Uterus (tissue), 2 donors: Measurements from ENCODE around the gene TOR3A.

Experiments used
- POLR2A ChIP-seq, 2 donors: fragments of 450-650 bp; IDR thresholded peaks; one replicate each; pipeline ENCODE4 v1.6.1; 2016; ENCODE audit warnings: antibody characterized with exemption in 2 of 2, mild to moderate bottlenecking in 1 of 2, moderate library complexity in 1 of 2
- TF ChIP-seq, protein P1 (sequence below), 4 experiments: fragments of 200-600 bp in 2 of 4; fragments of 450-650 bp in 2 of 4; sonication (generic) in 2 of 4; IDR thresholded peaks; one replicate each; pipeline ENCODE4 v1.5.1; 2016 to 2019; ENCODE audit warnings: antibody characterized with exemption in 4 of 4, mild to moderate bottlenecking in 2 of 4, moderate library complexity in 1 of 4

DNA sequence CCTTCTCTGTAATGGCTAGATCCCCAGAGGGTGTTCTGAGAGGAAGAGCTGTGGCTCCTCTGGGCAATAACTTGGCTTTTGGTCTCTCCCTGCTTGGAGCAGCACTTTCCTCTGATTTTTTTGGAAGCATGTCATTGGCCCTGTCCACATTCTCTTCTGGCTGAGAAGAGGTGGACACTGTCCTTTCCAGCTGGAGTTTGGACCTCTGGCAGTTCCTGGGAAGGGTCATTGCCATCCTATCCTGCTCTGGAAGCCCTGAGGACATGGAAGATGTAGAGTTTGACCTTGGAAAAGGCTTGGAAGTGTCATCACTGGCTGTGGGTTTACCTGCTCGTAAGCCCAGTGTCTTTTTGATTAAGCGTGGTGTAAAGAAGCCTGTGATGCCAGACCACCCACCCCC is 26.8 kb downstream of the TOR3A start:
- TF ChIP-seq POLR2A (IDR thresholded peaks at IDR 0.05), result no peak
- TF ChIP-seq, protein P1, sequence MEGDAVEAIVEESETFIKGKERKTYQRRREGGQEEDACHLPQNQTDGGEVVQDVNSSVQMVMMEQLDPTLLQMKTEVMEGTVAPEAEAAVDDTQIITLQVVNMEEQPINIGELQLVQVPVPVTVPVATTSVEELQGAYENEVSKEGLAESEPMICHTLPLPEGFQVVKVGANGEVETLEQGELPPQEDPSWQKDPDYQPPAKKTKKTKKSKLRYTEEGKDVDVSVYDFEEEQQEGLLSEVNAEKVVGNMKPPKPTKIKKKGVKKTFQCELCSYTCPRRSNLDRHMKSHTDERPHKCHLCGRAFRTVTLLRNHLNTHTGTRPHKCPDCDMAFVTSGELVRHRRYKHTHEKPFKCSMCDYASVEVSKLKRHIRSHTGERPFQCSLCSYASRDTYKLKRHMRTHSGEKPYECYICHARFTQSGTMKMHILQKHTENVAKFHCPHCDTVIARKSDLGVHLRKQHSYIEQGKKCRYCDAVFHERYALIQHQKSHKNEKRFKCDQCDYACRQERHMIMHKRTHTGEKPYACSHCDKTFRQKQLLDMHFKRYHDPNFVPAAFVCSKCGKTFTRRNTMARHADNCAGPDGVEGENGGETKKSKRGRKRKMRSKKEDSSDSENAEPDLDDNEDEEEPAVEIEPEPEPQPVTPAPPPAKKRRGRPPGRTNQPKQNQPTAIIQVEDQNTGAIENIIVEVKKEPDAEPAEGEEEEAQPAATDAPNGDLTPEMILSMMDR (IDR thresholded peaks at IDR 0.05), result no peak
